Right lobe of liver (tissue), 6 donors: ENCODE measurements around the gene CDH13. TPM values are rescaled to one million over a fixed set of nuclear protein-coding genes. Genes with fewer than 3 reads are reported as not detected.

ENCODE experiments used
- ATAC-seq, 4 donors: fragments of 200-7000 bp; cut with Tn5 transposase; one replicate each; pipeline ENCODE4 v1.9.1; 2020; ENCODE audit warnings: mild to moderate bottlenecking in 4 of 4, moderate library complexity in 4 of 4
- DNase-seq, 3 donors: peaks; one replicate each; pipeline ENCODE4 v3.0.0-alpha.2; 2020
- H3K27ac ChIP-seq, 3 donors: fragments of 200-600 bp; one replicate each; pipeline ENCODE4 v1.8.0; 2022
- H3K27me3 ChIP-seq, 2 donors: fragments of 200-600 bp; one replicate each; pipeline ENCODE4 v1.8.0; 2022
- H3K36me3 ChIP-seq, 4 donors: fragments of 200-600 bp; sonication (generic) in 1 of 4; one replicate each; pipeline versions ENCODE4 v1.5.1 to v1.8.0; 2017 to 2022; ENCODE audit warnings: control low read depth in 1 of 4
- H3K4me1 ChIP-seq, 4 donors: fragments of 200-600 bp; sonication (generic) in 1 of 4; one replicate each; pipeline versions ENCODE4 v1.5.1 to v1.8.0; 2017 to 2022; ENCODE audit warnings: control low read depth in 1 of 4
- H3K4me3 ChIP-seq, 3 donors: fragments of 200-600 bp; one replicate each; pipeline ENCODE4 v1.8.0; 2022
- H3K9me3 ChIP-seq, 4 donors: fragments of 200-600 bp; sonication (generic) in 1 of 4; one replicate each; pipeline versions ENCODE4 v1.5.1 to v1.8.0; 2017 to 2022; ENCODE audit warnings: control low read depth in 1 of 4
- POLR2A ChIP-seq: fragments of 450-650 bp; IDR thresholded peaks from one replicate; pipeline ENCODE4 v1.6.1; 2017; ENCODE audit warnings: antibody characterized with exemption, mild to moderate bottlenecking
- WGBS: methylation state at CpG from one replicate; pipeline ENCODE4 v1.1.6; 2018; ENCODE audit warnings: low coverage, low lambda C conversion rate; ENCODE audit not compliant: insufficient coverage; ENCODE audit errors: missing lambda C conversion rate; 5-methylcytosine and 5-hydroxymethylcytosine counted together
- intact Hi-C, 2 donors: fragments of 100-400 bp; cut with DNase I; formaldehyde crosslinking; loops; one replicate each; pipeline versions ENCODE4 v1.11.2 to v1.14.1; 2022
- total RNA-seq, 6 experiments: library from RNA; depleted of rRNA in 2 of 6; stranded (reverse); fragments of >200 nt in 2 of 6; fragmentation: NEBNext Ultra II Directional in 3 of 6; extraction: Animal tissue kit (Norgen Biotek cat#: 25700) in 3 of 6; gene quantifications; one replicate each; pipeline versions ENCODE4 v1.1.0 to v1.2.4, GENCODE V29; 2016 to 2023
- TF ChIP-seq, protein P1 (sequence below), 4 donors: fragments of 200-600 bp in 3 of 4; fragments of 450-650 bp in 1 of 4; IDR thresholded peaks; one replicate each; pipeline versions ENCODE4 v1.5.1 to v1.8.0; 2016 to 2022; ENCODE audit warnings: antibody characterized with exemption in 4 of 4, mild to moderate bottlenecking in 2 of 4
- donor health status: DM: no; HTN: yes; CAD: no.
- donor health status: DM: no; HTN: no; CAD: no.
- donor health status: DM: no; HTN: no; CAD: no.
- donor health status: DM: no; HTN: yes; CAD: no.
- donor health status: DM: no; HTN: yes; CAD: no.

Gene CDH13
- total RNA-seq, 6 experiments from 2014 or later, result 0.13 to 4.6 (median 0.49) TPM

DNA sequence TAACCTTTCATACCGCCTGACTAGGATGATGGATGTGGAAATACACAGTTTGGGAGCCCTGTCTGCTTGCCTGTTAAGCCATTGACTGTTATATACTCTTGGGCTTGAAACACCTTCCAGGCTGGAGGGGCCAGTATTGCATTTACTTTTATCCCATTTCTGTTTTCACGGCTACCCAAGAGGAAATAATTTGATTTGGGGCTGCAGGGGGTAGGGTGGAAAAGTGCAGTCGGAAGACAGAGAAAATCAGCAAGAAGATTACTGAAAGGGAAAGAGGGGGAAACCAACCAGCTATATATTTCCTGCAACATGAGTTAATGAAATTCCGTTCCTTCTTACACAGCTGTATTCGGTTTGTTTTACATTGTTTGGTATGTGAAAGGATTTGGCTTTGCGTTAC lies 202.5 kb downstream of the CDH13 start:
- Histone ChIP-seq H3K27ac (no peak overlapping the region), H3K27me3 (no peaks in the 10 kb centered on the region), H3K4me3 (no peak overlapping the region), H3K36me3 (no peaks in the 10 kb centered on the region), H3K9me3 (no peaks in the 10 kb centered on the region), H3K4me1 (no peaks in the 10 kb centered on the region)
- no peak for DNase-seq
- ATAC-seq, result no peak
- WGBS, result 59% methylated on average over 6 of the region's 6 CpGs
- intact Hi-C loops, result no loop called here
- TF ChIP-seq POLR2A, result no peak
- TF ChIP-seq, protein P1, sequence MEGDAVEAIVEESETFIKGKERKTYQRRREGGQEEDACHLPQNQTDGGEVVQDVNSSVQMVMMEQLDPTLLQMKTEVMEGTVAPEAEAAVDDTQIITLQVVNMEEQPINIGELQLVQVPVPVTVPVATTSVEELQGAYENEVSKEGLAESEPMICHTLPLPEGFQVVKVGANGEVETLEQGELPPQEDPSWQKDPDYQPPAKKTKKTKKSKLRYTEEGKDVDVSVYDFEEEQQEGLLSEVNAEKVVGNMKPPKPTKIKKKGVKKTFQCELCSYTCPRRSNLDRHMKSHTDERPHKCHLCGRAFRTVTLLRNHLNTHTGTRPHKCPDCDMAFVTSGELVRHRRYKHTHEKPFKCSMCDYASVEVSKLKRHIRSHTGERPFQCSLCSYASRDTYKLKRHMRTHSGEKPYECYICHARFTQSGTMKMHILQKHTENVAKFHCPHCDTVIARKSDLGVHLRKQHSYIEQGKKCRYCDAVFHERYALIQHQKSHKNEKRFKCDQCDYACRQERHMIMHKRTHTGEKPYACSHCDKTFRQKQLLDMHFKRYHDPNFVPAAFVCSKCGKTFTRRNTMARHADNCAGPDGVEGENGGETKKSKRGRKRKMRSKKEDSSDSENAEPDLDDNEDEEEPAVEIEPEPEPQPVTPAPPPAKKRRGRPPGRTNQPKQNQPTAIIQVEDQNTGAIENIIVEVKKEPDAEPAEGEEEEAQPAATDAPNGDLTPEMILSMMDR (IDR thresholded peaks at IDR 0.05), result no peak

DNA sequence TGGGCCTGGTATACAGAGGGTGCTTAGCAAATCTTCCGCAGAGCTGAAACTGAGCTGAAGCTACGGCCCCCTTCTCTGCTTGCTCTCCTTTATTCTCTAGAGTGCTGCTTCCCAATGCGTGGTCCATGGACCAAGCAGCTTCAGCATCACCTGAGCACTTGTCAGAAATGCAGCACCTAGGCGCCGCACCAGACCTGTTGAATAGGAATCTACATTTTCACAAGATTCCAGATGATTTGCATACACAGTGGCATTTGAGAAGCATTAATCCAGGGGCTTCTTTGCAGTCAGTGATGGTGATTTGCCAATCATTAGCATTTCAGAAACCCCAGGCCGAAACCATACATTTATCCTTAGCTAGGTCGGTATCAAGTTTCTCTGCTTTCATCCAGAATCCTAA lies 204.2 kb downstream of the CDH13 start:
- DNase-seq (no peak), ATAC-seq (no peak)
- Histone ChIP-seq H3K36me3 (no peaks in the 10 kb centered on the region), H3K4me3 (no peak overlapping the region), H3K27ac (no peak overlapping the region), H3K27me3 (no peaks in the 10 kb centered on the region), H3K4me1 (no peaks in the 10 kb centered on the region), H3K9me3 (no peaks in the 10 kb centered on the region)
- intact Hi-C loops, result no loop called here
- no peak for TF ChIP-seq POLR2A
- TF ChIP-seq, protein P1 (IDR thresholded peaks at IDR 0.05), result no peak
- 58% methylated on average over 5 of the region's 7 CpGs for WGBS

DNA sequence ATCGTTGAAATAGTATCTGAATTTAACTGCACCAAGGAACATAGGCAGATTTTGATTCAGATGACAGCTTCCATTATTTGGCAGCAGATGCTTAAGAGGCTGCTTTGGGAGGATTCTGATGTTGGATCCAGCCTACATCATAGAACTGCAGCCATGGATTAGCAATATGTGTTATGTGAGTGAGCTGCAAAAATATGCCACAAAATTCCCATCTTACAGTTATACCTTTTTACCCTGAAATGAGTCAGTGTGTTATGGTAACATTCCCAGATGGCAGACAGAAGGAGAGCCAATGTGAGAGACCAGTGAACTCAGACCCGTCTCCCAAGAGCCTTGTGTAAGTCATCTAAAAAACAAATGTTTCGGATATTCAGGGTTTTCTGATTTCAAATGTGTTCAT lies 206.1 kb downstream of the CDH13 start:
- H3K36me3 ChIP-seq, result no peaks in the 10 kb centered on the region
- H3K27ac ChIP-seq, result no peak overlapping the region
- ATAC-seq, result no peak
- no peaks in the 10 kb centered on the region for H3K27me3 ChIP-seq
- TF ChIP-seq POLR2A, result no peak
- TF ChIP-seq, protein P1 (IDR thresholded peaks at IDR 0.05), result no peak
- no peaks in the 10 kb centered on the region for H3K4me1 ChIP-seq
- no peak overlapping the region for H3K4me3 ChIP-seq
- no peak for DNase-seq
- intact Hi-C loops, result no loop called here
- H3K9me3 ChIP-seq, result no peaks in the 10 kb centered on the region
- 60% methylated on average over 3 of the region's 3 CpGs for WGBS

DNA sequence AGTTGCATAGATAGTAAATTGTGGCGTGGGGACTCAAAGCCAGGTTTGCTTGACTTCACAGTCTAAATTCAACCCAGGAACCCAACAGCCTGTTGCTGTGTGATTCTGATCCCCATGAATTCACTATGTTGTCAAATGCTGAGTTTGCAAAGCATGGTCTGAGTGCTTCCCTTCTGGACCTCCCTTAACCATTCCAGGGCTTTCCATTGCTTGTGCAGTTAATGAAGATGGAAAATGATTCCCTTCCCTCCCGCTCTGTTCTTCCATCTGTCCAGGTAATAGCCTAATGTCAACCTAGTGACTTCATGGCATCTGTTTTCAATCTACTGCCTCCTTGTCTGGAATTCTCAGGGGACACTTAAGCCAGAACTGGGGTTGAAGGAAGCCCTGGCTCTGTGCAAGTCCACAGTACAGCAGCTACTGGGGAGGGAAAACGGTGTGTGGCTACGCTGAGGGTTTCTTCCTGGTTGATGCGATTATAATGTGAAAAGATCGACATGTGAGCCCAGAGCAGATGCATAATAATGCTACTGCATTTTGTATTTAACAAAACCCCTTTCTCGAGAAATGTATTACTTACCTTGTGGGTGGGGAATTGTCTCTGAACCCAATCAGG lies 206.7 kb downstream of the CDH13 start:
- Histone ChIP-seq H3K27me3 (no peaks in the 10 kb centered on the region), H3K36me3 (no peaks in the 10 kb centered on the region), H3K9me3 (no peaks in the 10 kb centered on the region), H3K4me3 (no peak overlapping the region), H3K4me1 (no peaks in the 10 kb centered on the region), H3K27ac (no peak overlapping the region)
- DNase-seq (no peak), ATAC-seq (no peak)
- WGBS, result 76% methylated on average over 6 of the region's 7 CpGs
- intact Hi-C loops, result no loop called here
- no peak for TF ChIP-seq POLR2A
- TF ChIP-seq, protein P1 (IDR thresholded peaks at IDR 0.05), result no peak
